IMR-90 (cell line): Measurements from ENCODE around the gene MGAT4C. TPM values are rescaled to one million over a fixed set of nuclear protein-coding genes. Genes with fewer than 3 reads are reported as not detected.
A peak's percentile ranks its signal among the peaks of the same experiment; 100 is the strongest.

Experiments used
- ATAC-seq: fragments of 200-7000 bp; cut with Tn5 transposase; 2 replicates; pipeline ENCODE4 v1.9.1; 2020; ENCODE audit warnings: low read depth, mild to moderate bottlenecking, moderate library complexity
- BruUV-seq: library from RNA; stranded (reverse); fragments of 400-500 nt; replicated peaks from 2 replicates; lab custom pipeline; 2021; lab: Mats Ljungman, UMichigan
- CTCF ChIA-PET: fragments of 300-600 bp; formaldehyde crosslinking; extraction: SDS; loops from one replicate; lab custom pipeline; 2021; ENCODE audit warnings: antibody characterized with exemption; lab: Yijun Ruan, JAX
- POLR2A ChIA-PET: fragments of 300-600 bp; sonication (Branson Sonifier 250); formaldehyde crosslinking; loops from one replicate; lab custom pipeline; 2022; ENCODE audit warnings: antibody characterized with exemption; ENCODE audit not compliant: unreplicated experiment; lab: Charles Lee
- DNase-seq: peaks from one replicate; pipeline ENCODE4 v3.0.0; 2013
- H2AFZ ChIP-seq: replicated peaks from 2 replicates; pipeline ENCODE3; 2013; ENCODE audit warnings: low read length, mild to moderate bottlenecking; ENCODE audit not compliant: poor library complexity
- H2AK5ac ChIP-seq: 2 replicates; pipeline ENCODE4 v1.6.1; 2013; ENCODE audit warnings: low read depth, low read length, inconsistent platforms
- H2AK9ac ChIP-seq: replicated peaks from 2 replicates; pipeline ENCODE3; 2013; ENCODE audit warnings: mild to moderate bottlenecking, low read depth, low read length, moderate library complexity; ENCODE audit not compliant: poor library complexity
- H2BK120ac ChIP-seq: 2 replicates; pipeline ENCODE4 v1.6.1; 2013; ENCODE audit warnings: low read depth, low read length, inconsistent platforms
- H2BK15ac ChIP-seq: 3 replicates; pipeline ENCODE4 v1.6.1; 2013; ENCODE audit warnings: low read depth, low read length, inconsistent platforms
- H2BK20ac ChIP-seq: 2 replicates; pipeline ENCODE4 v1.6.1; 2013; ENCODE audit warnings: low read depth, mild to moderate bottlenecking, inconsistent platforms, low read length, moderate library complexity
- H2BK5ac ChIP-seq: 2 replicates; pipeline ENCODE4 v1.6.1; 2013; ENCODE audit warnings: mild to moderate bottlenecking, low read depth, low read length, inconsistent platforms; ENCODE audit not compliant: poor library complexity, severe bottlenecking
- H3K14ac ChIP-seq: replicated peaks from 2 replicates; pipeline ENCODE4 v1.6.1; 2013; ENCODE audit warnings: low read depth, low read length, inconsistent platforms
- H3K18ac ChIP-seq: 2 replicates; pipeline ENCODE4 v1.6.1; 2013; ENCODE audit warnings: low read depth, low read length, control low read depth
- H3K23ac ChIP-seq: 2 replicates; pipeline ENCODE4 v1.6.1; 2013; ENCODE audit warnings: low read depth, low read length, inconsistent platforms
- H3K27ac ChIP-seq: 2 replicates; pipeline ENCODE4 v1.5.1; 2013; ENCODE audit warnings: mild to moderate bottlenecking, control low read depth, low read length; ENCODE audit not compliant: insufficient read depth
- H3K27me3 ChIP-seq: 2 replicates; pipeline ENCODE4 v1.6.1; 2013; ENCODE audit warnings: low read length; ENCODE audit not compliant: control insufficient read depth, insufficient read depth
- H3K36me3 ChIP-seq: 2 replicates; pipeline ENCODE4 v1.6.1; 2013; ENCODE audit warnings: low read length, mixed read lengths; ENCODE audit not compliant: control insufficient read depth, insufficient read depth
- H3K4ac ChIP-seq: 2 replicates; pipeline ENCODE4 v1.6.1; 2013; ENCODE audit warnings: low read depth, low read length, inconsistent platforms
- H3K4me1 ChIP-seq: 2 replicates; pipeline ENCODE4 v1.6.1; 2013; ENCODE audit warnings: low read length, mixed read lengths; ENCODE audit not compliant: control insufficient read depth, insufficient read depth
- H3K4me2 ChIP-seq: 2 replicates; pipeline ENCODE4 v1.6.1; 2013; ENCODE audit warnings: low read depth, mild to moderate bottlenecking, control low read depth, low read length, moderate library complexity
- H3K4me3 ChIP-seq: 2 replicates; pipeline ENCODE4 v1.5.1; 2013; ENCODE audit warnings: low read depth, mild to moderate bottlenecking, control low read depth, low read length, moderate library complexity; ENCODE audit not compliant: insufficient read depth
- H3K56ac ChIP-seq: 2 replicates; pipeline ENCODE4 v1.6.1; 2013; ENCODE audit warnings: low read length, inconsistent platforms; ENCODE audit not compliant: insufficient read depth; ENCODE audit errors: extremely low read depth
- H3K79me1 ChIP-seq, 2 experiments: 2 replicates each; pipeline ENCODE4 v1.6.1; 2013; ENCODE audit warnings: low read length in 2 of 2, inconsistent platforms in 1 of 2, low read depth in 1 of 2
- H3K9ac ChIP-seq: 2 replicates; pipeline ENCODE4 v1.6.1; 2013; ENCODE audit warnings: low read depth, low read length, control low read depth
- H3K9me1 ChIP-seq: 2 replicates; pipeline ENCODE4 v1.6.1; 2013; ENCODE audit warnings: low read length, inconsistent platforms; ENCODE audit not compliant: insufficient read depth
- H3K9me3 ChIP-seq: 2 replicates; pipeline ENCODE4 v1.6.1; 2013; ENCODE audit warnings: low read length; ENCODE audit not compliant: control insufficient read depth, insufficient read depth
- H4K20me1 ChIP-seq: 2 replicates; pipeline ENCODE4 v1.6.1; 2013; ENCODE audit warnings: low read length, inconsistent platforms; ENCODE audit not compliant: insufficient read depth
- H4K5ac ChIP-seq: 2 replicates; pipeline ENCODE4 v1.6.1; 2013; ENCODE audit warnings: mild to moderate bottlenecking, low read depth, low read length, control low read depth
- H4K8ac ChIP-seq, 2 experiments: 2 replicates each; pipeline ENCODE4 v1.6.1; 2013; ENCODE audit warnings: low read depth in 2 of 2, low read length in 2 of 2, control low read depth in 1 of 2, inconsistent platforms in 1 of 2
- H4K91ac ChIP-seq: 2 replicates; pipeline ENCODE4 v1.6.1; 2013; ENCODE audit warnings: low read depth, low read length, inconsistent platforms; ENCODE audit not compliant: insufficient read depth
- BHLHE40 ChIP-seq: fragments of 150-350 bp; IDR thresholded peaks from 2 replicates; pipeline ENCODE4 v1.6.1; 2016; ENCODE audit warnings: mild to moderate bottlenecking, low read depth, low read length
- CEBPB ChIP-seq: IDR thresholded peaks from 2 replicates; pipeline ENCODE4 v1.6.1; 2012; ENCODE audit warnings: low read depth, low read length, improper control_type of control experiment
- CHD1 ChIP-seq: IDR thresholded peaks from 2 replicates; pipeline ENCODE4 v1.6.1; 2012; ENCODE audit warnings: low read depth, low read length, improper control_type of control experiment
- MAFK ChIP-seq: IDR thresholded peaks from 2 replicates; pipeline ENCODE4 v1.6.1; 2012; ENCODE audit warnings: low read depth, low read length, improper control_type of control experiment
- MAZ ChIP-seq: IDR thresholded peaks from 2 replicates; pipeline ENCODE4 v1.6.1; 2012; ENCODE audit warnings: low read depth, mild to moderate bottlenecking, low read length, improper control_type of control experiment, moderate library complexity, borderline replicate concordance
- MXI1 ChIP-seq: IDR thresholded peaks from 2 replicates; pipeline ENCODE4 v1.6.1; 2012; ENCODE audit warnings: low read depth, mild to moderate bottlenecking, low read length, moderate library complexity, borderline replicate concordance
- RCOR1 ChIP-seq: IDR thresholded peaks from 2 replicates; pipeline ENCODE4 v1.6.1; 2012; ENCODE audit warnings: mild to moderate bottlenecking, low read length, improper control_type of control experiment; ENCODE audit not compliant: insufficient replicate concordance
- RFX5 ChIP-seq: IDR thresholded peaks from 2 replicates; pipeline ENCODE4 v1.8.0; 2012; ENCODE audit warnings: low read depth, mild to moderate bottlenecking, low read length, moderate library complexity
- WGBS, 2 experiments: methylation state at CpG; one replicate each; pipeline versions ENCODE4 v1.1.5 to v1.1.7; 2013; ENCODE audit warnings: missing lambda C conversion rate in 2 of 2; ENCODE audit not compliant: insufficient read length in 1 of 2; ENCODE audit errors: extremely low coverage in 2 of 2; 5-methylcytosine and 5-hydroxymethylcytosine counted together
- dilution Hi-C: fragments of 300-500 bp; cut with HindIII; formaldehyde crosslinking; loops from one replicate; pipeline ENCODE4 v1.14.3; 2018; ENCODE audit warnings: low sequenced_read_pairs; ENCODE audit not compliant: unreplicated experiment
- in situ Hi-C: fragments of 300-500 bp; cut with MboI; formaldehyde crosslinking; loops from 3 replicates; pipeline ENCODE4 v1.14.3; 2019; ENCODE audit warnings: low sequenced_read_pairs, inconsistent platforms, mixed read lengths
- intact Hi-C: fragments of 100-400 bp; cut with micrococcal nuclease; formaldehyde crosslinking; loops from 2 replicates; pipeline ENCODE4 v1.10.0; 2022
- polyA plus RNA-seq, 3 experiments: library from polyadenylated mRNA; depleted of rRNA; stranded (reverse); fragments of >200 nt; gene quantifications; 2 replicates each; pipeline ENCODE4 v1.2.3, GENCODE V29; 2012; ENCODE audit warnings: low replicate concordance in 1 of 3
- total RNA-seq: library from RNA; depleted of rRNA; stranded (reverse); fragments of >200 nt; gene quantifications from 2 replicates; pipeline ENCODE4 v1.2.3, GENCODE V29; 2012
- TF ChIP-seq, protein P1 (sequence below): fragments of 150-350 bp; IDR thresholded peaks from 2 replicates; pipeline ENCODE4 v1.6.1; 2017; ENCODE audit warnings: mild to moderate bottlenecking, antibody characterized with exemption, low read length, low read depth
- TF ChIP-seq, protein P2 (sequence below): fragments of 150-350 bp; IDR thresholded peaks from 2 replicates; pipeline ENCODE4 v1.6.1; 2016; ENCODE audit warnings: low read depth, mild to moderate bottlenecking, low read length, moderate library complexity, borderline replicate concordance

Gene MGAT4C
- total and polyA plus RNA-seq, 2 of the 4 experiments (the other 2 are of a cell fraction): not detected

DNA sequence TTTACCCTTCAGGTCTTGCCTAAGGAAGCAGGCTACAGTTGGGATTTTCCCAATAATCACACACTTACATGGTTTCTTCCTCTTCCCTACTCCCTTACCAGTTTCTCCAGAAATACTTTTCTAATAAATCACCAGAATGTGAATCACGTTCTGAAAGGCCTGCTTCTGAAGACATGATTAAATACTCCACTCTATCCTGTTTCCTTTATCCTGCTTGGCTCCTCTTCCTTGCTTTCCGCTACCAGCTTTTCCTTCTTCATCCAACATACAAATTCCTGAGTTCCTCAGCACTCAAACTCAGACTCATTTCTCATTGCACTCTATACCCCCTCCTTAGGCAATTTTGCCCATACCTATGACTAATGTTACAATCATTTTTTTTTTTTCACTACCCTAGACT is 118.3 kb downstream of the MGAT4C start:
- Histone ChIP-seq H2AK9ac (no peak overlapping the region), H3K9me1 (0 out of 2 replicates have a peak, but pooled peaks cover 3% of the 10 kb centered on the region), H3K9me3 (no peaks in the 10 kb centered on the region), H2AFZ (no peak overlapping the region), H2BK15ac (no peak overlapping the region), H2BK120ac (no peak overlapping the region), H3K4me1 (no peaks in the 10 kb centered on the region; the same call in 1 of the 2 replicates), H3K9ac (no peak overlapping the region), H2BK5ac (no peak overlapping the region), H3K4me2 (peak overlapping the region; percentile 27; the same call in 1 of the 2 replicates), H3K4me3 (no peak overlapping the region), H3K36me3 (no peaks in the 10 kb centered on the region), H4K5ac (no peak overlapping the region), H4K20me1 (no peaks in the 10 kb centered on the region), H3K27ac (no peak overlapping the region), H4K91ac (no peak overlapping the region), H3K23ac (no peak overlapping the region), H3K79me1 (no peaks in the 10 kb centered on the region), H4K8ac (peak overlapping the region in 1 of 2 experiments; percentile 26; a peak in 1 of 4 replicates), H3K14ac (no peak overlapping the region), H2BK20ac (no peak overlapping the region), H3K56ac (no peak overlapping the region), H2AK5ac (no peak overlapping the region), H3K18ac (no peak overlapping the region), H3K27me3 (no peaks in the 10 kb centered on the region), H3K4ac (no peak overlapping the region)
- ChIA-PET POLR2A (no interaction called here), CTCF (interaction anchor here (0.6 kb wide), 1 partner anchor 115 kb away, joined by 3 read pairs; no protein-coding TSS in a partner anchor)
- 25% methylated on average over 2 of the region's 2 CpGs; no CpG with 5 or more reads in 1 of the 2 experiments for WGBS, 2 experiments
- TF ChIP-seq MAFK: no peak
- TF ChIP-seq CEBPB: peak; percentile 40; the same call in 1 of the 2 replicates
- TF ChIP-seq RFX5: no peak
- TF ChIP-seq BHLHE40: peak; percentile 25; the same call in 1 of the 2 replicates
- TF ChIP-seq, protein P1, sequence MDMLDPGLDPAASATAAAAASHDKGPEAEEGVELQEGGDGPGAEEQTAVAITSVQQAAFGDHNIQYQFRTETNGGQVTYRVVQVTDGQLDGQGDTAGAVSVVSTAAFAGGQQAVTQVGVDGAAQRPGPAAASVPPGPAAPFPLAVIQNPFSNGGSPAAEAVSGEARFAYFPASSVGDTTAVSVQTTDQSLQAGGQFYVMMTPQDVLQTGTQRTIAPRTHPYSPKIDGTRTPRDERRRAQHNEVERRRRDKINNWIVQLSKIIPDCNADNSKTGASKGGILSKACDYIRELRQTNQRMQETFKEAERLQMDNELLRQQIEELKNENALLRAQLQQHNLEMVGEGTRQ: no peak
- no peak for TF ChIP-seq RCOR1
- TF ChIP-seq, protein P2, sequence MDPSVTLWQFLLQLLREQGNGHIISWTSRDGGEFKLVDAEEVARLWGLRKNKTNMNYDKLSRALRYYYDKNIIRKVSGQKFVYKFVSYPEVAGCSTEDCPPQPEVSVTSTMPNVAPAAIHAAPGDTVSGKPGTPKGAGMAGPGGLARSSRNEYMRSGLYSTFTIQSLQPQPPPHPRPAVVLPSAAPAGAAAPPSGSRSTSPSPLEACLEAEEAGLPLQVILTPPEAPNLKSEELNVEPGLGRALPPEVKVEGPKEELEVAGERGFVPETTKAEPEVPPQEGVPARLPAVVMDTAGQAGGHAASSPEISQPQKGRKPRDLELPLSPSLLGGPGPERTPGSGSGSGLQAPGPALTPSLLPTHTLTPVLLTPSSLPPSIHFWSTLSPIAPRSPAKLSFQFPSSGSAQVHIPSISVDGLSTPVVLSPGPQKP: no peak
- no peak for TF ChIP-seq MAZ
- no peak for TF ChIP-seq MXI1
- TF ChIP-seq CHD1: no peak
- DNase-seq: peak; percentile 73
- dilution Hi-C loops: no loop called here
- intact Hi-C loops: no loop called here
- peak; percentile 75 for ATAC-seq
- in situ Hi-C loops: no loop called here
- BruUV-seq: no TSS peak
